ENCODE results near the gene LRSAM1.

- no peak for TF ChIP-seq CTCF (IDR thresholded peaks at IDR 0.05; ENCODE audit: low read depth, low read length)
- no peak for TF ChIP-seq EZH2phosphoT487 (IDR thresholded peaks at IDR 0.05; ENCODE audit: low read depth)
These were observed 85.2 kb downstream of the LRSAM1 start for GRCh38 chr9:127536499-127536898.
